PC-9 (cell line): ENCODE results near the gene ADGB.

ENCODE experiments used
- CTCF ChIP-seq: fragments of 200-600 bp; sonication (generic); conservative IDR thresholded peaks from 2 replicates; pipeline ENCODE4 v1.6.1; 2017; ENCODE audit warnings: mixed run types, antibody characterized with exemption, mild to moderate bottlenecking, moderate library complexity
- EZH2 ChIP-seq: fragments of 200-600 bp; sonication (generic); IDR thresholded peaks from 2 replicates; pipeline ENCODE4 v1.8.0; 2017; ENCODE audit warnings: antibody characterized with exemption, low read depth

- TF ChIP-seq CTCF: no peak
- no peak for TF ChIP-seq EZH2
Measured at GRCh38 chr6:146840216-146840615, 241.4 kb downstream of the ADGB start.
